HG03432 (cell line): ENCODE data around the gene AREG.
A peak's percentile ranks its signal among the peaks of the same experiment; 100 is the strongest.

Source experiments
- ATAC-seq: cut with Tn5 transposase; IDR thresholded peaks from one replicate; pipeline ENCODE4 v1.9.1; 2021; ENCODE audit warnings: mild to moderate bottlenecking, moderate library complexity; ENCODE audit not compliant: unreplicated experiment

AREG gene

GRCh38 chr4:74456849-74457395 is 12.0 kb downstream of the AREG start:
- no peak for ATAC-seq

- ATAC-seq, result no peak
Observed at GRCh38 chr4:74460833-74461232, 15.9 kb downstream of the AREG start.

- no peak for ATAC-seq
Observed at GRCh38 chr4:74463123-74463522, 18.2 kb downstream of the AREG start.

- no peak for ATAC-seq
Observed at GRCh38 chr4:74464291-74464690, 19.4 kb downstream of the AREG start.

GRCh38 chr4:74466242-74466641 is 21.3 kb downstream of the AREG start:
- no peak for ATAC-seq

- ATAC-seq, result no peak
Observed at GRCh38 chr4:74471264-74471663, 26.3 kb downstream of the AREG start.

GRCh38 chr4:74473155-74473811 is 28.3 kb downstream of the AREG start:
- no peak for ATAC-seq

GRCh38 chr4:74474345-74475090 is 29.6 kb downstream of the AREG start:
- ATAC-seq, result no peak

GRCh38 chr4:74475091-74475800 is 30.3 kb downstream of the AREG start:
- ATAC-seq, result no peak

GRCh38 chr4:74475946-74476345 is 31.0 kb downstream of the AREG start:
- no peak for ATAC-seq

- ATAC-seq, result no peak
Observed at GRCh38 chr4:74479009-74479408, 34.1 kb downstream of the AREG start.

GRCh38 chr4:74480267-74480666 is 35.3 kb downstream of the AREG start:
- no peak for ATAC-seq

- ATAC-seq, result no peak
Observed at GRCh38 chr4:74481891-74482609, 37.1 kb downstream of the AREG start.

- no peak for ATAC-seq
Observed at GRCh38 chr4:74483226-74483911, 38.4 kb downstream of the AREG start.

GRCh38 chr4:74486905-74487304 is 42.0 kb downstream of the AREG start:
- ATAC-seq, result no peak

- no peak for ATAC-seq
Observed at GRCh38 chr4:74487771-74488170, 42.8 kb downstream of the AREG start.

GRCh38 chr4:74490736-74491135 is 45.8 kb downstream of the AREG start:
- no peak for ATAC-seq

- peak; percentile 89 for ATAC-seq
Observed at GRCh38 chr4:74499986-74500781, 55.2 kb downstream of the AREG start.

GRCh38 chr4:74501579-74501978 is 56.6 kb downstream of the AREG start:
- no peak for ATAC-seq

- no peak for ATAC-seq
Observed at GRCh38 chr4:74503580-74503979, 58.6 kb downstream of the AREG start.
